HG03108 (cell line): ENCODE data around the gene ZBTB4.
"Not testable (repeated sequence)": the region's sequence is repeated elsewhere in the genome, so short reads cannot be mapped to it uniquely, and the experiment has no call there.

Experiments
- ATAC-seq: cut with Tn5 transposase; IDR thresholded peaks from one replicate; pipeline ENCODE4 v1.9.1; 2021; ENCODE audit warnings: moderate library complexity; ENCODE audit not compliant: unreplicated experiment

The ZBTB4 gene

GRCh38 chr17:7470457-7470973 is 8.9 kb downstream of the ZBTB4 start:
- ATAC-seq, result not testable (repeated sequence)

- not testable (repeated sequence) for ATAC-seq
These were observed 9.6 kb downstream of the ZBTB4 start for GRCh38 chr17:7469843-7470242.

DNA sequence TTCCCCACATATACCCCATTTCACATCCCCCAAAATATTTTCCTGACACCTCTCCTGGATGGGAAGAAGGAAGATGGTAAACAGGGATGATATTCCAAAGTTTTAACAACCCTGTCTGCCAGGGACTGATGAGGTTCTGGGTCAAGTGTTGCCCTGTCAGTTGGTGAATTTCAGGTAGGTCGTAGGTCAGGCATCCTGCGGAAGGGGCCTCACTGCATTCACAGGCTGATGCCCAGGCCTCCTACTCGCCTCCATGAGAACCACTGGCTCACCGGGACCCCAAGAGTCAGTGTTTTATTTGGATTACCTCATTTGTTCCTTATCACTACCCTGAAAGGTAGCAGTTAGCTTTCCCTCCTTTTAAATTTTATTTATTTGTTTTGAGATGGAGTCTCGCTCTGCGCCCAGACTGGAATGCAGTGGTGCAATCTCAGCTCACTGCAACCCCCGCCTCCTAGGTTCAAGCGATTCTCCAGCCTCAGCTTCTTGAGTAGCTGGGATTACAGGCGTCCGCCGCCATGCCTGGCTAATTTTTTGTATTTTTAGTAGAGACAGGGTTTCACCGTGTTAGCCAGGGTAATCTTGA is 10.5 kb downstream of the ZBTB4 start:
- no peak for ATAC-seq

DNA sequence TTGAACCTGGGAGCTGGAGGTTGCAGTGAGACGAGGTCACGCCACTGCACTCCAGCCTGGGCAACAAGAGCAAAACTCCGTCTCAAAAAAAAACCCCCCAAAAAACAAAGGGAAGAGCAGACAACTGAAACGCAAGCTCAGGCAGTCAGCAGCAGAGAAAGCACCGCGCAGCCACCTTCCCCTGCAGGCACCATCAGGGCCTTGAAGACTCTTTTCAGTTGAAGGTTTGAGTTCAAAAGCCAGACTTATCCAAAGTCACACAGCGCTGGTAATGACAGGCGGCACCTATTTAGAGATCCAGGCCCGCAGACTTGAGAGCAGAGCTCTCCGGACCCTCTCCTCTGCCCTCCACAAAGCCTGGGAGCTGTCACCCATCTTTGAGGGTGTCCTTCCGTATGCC is 11.1 kb downstream of the ZBTB4 start:
- ATAC-seq, result no peak

- no peak for ATAC-seq
These were observed 11.9 kb downstream of the ZBTB4 start for GRCh38 chr17:7467498-7467897.

DNA sequence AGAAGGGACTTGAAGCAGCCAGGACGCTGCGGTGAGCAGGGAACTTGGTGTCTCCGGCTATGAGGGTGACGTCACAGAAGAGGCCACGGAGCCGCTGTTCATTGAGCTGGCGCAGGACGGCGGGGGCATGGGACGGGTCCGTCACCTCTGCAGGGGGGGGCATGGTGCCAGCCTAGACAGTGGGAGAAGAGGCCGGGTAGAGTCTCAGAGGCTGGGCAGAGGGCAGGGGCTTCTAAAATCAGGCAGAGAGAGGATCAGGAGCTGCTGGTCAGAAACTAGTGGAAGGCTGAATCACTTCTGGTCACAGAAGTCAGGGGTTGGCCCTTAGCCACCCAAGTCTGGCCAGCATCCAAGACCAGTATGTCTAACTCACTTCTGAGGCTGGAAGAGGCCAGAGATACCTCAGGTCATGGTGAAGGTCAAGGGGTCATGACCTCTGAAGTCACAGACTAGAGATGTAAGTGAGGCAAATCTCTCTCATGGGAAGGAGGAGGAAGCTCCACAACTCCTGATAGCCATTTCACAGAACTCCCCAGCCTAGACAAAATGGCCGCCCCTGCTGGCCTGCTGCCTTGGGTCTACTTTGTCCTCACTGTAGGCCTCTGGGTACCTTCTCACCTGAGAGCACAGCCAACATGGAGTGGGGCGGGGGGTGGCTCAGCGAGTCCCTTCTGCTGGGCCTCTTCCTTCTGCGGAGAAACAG is 12.6 kb downstream of the ZBTB4 start:
- no peak for ATAC-seq

DNA sequence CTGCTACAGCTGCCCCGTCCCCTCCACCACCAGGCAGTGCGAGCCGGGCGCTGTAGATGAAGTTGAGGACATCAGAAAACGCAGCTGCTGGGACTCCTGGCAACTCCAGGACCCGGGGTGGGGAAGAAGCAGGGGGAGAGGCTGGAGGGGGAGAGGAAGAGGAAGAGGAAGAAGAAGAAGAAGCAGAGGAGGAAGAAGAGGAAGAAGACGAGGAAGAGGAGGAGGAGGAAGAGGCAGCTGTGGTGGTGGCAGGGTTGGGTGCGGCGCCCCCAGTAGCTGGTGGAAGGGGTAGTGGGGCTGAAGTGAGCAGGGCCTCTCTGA is 13.2 kb downstream of the ZBTB4 start:
- ATAC-seq, result no peak

DNA sequence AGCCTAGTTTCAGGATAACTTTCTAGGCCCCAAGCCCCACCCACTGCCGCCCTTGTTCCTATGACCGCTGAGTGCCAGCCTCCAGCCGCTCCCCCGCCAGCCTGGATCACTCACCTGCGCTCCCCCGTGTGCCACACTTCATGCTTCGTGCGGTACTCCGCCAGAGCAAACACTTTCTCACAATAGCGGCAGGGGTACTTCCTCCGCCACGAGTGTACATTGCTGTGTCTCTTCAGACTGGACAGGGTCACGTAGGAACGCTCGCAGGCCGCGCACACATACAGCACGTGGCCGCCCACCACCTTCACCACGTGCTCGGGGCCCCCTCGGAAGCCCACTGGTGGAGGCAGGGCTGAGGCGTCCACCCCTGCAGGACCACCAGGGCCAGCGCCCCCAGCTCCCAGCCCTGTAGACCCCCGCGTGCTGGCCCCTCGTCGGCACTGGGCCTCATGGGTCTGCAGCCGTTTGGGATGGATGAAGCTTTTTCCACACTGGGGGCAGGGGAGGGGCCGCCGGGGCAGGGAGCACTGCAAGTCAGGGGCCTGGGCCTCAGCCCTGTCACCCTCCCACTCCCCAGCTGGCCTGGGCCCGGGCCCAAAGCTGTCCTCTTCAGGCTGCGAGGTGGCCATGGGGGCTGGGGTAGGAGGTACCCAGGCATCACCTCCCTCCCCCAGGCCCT is 13.7 kb downstream of the ZBTB4 start:
- ATAC-seq, result no peak

DNA sequence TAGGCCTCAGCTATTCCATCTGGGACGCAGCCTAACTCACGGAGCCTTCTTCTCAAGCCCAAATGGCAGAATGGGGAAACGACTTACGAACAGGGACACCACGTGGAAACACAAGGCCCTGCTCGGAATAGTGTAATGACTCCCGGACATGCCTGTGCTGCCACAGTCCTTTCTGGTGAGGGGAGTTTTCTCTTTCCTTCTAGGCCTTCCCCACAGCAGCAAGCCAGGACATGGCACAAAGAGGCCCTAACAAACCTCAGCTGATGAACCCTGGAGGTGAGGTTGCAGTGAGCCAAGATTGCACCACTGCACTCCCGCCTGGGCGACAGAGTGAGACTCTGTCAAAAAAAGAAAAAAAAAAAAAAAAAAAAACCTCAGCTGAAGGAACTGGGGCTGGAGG is 15.3 kb downstream of the ZBTB4 start:
- no peak for ATAC-seq

DNA sequence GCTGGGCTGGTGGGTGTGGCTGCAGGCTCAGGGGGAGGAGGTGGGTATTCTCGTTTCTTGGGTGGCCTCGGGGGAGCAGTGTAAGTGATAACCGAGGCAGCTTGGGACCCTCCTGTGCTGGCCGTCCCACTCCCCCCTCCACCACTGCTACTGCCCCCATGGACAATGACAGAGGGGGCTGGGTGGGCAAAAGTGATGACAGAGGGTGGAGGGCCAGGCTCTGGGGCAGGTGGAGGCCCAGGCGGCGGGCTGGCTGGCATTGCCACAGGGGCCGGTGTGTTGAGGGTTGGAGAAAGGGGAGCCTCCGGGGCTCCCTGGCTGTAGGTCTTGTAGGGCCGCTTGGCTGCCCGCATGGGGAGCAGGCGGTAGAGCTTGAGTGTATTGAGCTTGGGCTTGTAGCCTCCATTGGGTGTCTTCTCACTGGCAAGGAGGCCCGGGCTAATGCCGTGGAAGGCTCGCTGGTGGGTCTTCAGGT is 16.0 kb downstream of the ZBTB4 start:
- ATAC-seq, result no peak

DNA sequence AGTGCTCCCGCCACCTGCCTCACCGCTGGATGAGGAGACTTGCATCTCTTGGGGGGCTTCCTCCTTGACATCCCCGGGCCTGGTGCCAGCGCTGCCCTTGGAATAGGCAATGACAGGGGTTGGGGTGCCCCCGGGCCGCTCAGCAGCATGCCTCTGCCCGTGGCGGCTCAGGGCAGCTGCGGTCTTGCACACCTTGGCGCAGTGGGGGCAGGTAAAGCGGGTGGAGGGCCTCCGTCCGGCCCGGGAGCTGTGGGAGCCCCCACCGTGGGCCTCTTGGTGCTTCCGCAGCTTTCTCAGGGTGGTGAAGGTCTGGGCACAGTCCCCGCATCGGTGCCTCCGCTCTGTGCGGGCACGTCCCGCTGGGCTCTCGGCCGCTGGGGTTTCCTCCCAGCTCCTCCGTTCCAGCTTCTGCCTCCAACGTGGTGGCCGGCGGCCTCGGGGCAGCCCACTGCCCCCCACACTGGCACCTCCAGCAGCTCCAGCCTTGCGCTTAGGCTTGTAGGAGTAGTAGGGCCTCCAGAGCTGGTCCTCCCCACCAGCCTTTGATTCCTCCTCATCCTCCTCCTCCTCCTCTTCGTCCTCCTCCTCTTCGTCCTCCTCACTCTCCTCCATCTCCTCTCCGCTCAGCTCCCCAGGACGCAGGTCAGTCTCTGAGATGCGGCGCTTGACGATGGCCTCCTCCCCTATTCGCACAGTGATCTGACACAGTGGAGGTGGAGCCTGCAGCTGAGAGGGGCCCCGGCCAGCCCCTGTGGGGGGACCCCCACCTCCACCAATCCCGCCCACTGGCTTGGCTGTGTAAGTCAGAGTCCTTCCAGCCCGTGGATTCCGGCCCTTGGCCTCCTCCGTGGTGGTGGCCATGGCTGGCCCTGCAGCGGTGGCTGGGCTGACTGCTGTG is 16.7 kb downstream of the ZBTB4 start:
- ATAC-seq, result no peak

DNA sequence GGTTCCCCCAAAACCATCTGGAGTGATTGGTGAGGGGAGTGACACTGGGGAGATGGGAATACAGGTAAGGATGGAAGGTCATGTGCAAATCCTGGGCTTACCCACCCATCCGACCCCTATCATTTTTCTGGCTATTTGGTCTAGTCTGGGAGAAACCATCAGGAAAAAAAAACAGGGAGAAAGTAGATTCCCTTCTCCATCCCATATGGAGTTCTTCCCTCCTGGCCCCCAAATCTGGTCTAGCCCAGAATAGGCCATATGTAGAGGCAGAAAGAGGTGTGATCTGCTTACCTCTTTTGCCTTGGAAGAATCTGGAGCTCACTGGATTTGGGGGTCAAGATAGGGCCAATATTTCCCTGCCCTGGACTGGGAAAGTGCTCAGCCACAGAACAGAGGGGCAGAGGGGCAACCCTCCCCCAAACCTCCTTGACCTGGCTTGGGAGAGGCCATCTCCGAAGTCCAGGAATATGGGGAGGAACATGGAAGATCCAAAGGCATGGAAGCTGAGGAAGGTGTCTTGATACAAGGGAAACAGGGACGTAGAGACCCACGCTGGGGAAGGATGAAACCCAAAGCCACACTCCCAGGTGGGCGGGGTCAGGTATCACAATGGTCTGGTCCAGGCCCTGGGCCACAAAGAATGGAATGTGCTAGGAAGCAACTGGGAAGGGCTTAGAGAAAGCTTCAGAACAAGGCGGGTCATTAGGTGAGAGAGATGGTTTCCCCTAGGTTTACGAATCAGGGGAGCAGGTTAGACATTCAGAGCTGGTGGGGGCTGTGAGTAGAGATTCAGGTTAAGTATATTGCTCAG is 18.4 kb downstream of the ZBTB4 start:
- ATAC-seq, result no peak

DNA sequence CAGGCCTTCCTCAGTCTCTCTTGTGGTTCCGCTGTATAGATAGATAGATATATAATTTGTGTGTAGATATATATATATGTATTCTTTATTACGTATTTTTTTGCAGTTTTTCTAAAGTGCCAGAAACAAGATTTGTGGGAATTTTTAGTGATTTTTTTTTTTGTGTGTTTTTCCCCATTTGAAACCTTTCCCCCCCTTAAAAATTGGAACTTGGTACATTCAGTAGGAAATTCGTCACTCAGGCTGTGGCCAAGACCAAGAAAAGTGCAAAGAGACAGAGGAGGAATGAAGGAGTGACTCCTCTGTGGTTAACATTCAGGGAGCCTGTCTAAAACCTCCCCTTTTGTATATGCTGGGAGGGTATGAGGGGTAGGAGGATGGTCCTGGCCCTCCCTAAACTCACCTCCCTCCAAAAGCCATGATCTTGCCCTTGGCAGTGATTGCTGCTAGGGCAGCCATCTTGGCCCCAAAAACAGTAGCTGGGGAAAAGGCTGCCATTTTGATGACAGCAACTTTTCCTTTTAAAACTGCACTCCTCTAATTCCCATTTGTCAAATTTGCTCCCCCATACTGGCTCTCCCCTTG is 19.4 kb downstream of the ZBTB4 start:
- no peak for ATAC-seq

GRCh38 chr17:7448461-7448860 is 31.0 kb downstream of the ZBTB4 start:
- no peak for ATAC-seq

DNA sequence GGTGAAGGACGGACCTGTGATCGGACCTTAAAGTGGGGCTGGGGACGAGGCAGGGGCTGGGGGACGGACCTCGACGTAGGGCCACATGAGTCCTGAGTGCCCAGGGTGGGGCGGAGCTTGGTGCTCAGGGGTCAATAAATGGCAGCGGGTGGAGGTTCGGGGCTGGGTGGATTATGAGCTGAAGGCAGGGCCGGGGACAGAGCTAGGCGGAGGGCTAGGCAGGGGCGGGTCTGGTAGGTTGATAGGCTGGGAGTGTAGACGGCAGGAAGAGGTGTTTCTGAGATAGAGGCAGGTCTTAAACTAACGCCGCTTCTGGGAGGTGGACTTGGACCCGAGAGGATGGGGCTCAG is 33.8 kb downstream of the ZBTB4 start:
- peak; percentile 23 for ATAC-seq

DNA sequence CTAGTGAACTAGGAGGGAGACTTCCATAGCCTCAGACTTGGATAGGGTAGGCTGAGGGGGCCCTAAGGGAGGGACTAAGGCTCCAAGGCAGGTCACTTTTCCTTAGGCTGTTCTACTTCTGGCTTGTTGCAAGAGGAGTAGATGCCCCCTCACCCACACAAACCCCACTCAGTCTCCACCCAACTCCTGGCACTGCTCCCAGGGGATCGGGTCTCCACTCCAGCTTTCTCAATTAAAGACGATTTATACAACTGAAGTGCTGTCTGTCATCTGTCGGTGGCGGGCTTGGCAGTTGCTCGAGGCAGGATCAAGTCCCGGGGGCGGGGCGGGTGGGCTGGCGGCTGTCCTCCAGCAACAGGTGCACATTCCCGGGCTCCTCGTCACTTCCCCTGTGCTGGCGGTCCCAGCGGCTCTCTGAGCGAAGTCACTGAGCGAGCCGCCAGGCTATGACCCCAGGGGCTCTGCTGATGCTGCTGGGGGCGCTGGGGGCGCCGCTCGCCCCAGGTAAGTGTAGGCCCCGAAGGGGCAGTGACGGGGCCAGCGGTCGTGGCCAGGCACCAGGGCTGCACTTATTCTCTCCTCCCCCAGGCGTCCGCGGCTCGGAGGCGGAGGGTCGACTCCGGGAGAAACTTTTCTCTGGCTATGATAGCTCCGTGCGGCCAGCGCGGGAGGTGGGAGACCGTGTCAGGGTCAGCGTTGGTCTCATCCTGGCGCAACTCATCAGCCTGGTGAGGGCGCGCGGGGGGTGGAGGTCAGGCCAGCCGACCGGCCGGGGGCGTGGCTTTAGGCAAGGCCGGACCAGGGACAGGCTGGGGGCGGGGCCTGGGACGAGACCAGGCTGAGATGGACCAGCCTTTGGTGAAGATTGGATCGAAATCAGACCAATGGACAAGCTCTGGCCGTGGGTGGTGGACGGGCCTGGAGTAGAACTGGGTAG is 34.5 kb downstream of the ZBTB4 start, which contains the start of gene CHRNB1:
TSS of gene CHRNB1 (plus strand) at position 380 of the 937 bp plus-strand sequence. CDS start at position 447, 67 bp downstream.
- ATAC-seq, result peak; percentile 48

DNA sequence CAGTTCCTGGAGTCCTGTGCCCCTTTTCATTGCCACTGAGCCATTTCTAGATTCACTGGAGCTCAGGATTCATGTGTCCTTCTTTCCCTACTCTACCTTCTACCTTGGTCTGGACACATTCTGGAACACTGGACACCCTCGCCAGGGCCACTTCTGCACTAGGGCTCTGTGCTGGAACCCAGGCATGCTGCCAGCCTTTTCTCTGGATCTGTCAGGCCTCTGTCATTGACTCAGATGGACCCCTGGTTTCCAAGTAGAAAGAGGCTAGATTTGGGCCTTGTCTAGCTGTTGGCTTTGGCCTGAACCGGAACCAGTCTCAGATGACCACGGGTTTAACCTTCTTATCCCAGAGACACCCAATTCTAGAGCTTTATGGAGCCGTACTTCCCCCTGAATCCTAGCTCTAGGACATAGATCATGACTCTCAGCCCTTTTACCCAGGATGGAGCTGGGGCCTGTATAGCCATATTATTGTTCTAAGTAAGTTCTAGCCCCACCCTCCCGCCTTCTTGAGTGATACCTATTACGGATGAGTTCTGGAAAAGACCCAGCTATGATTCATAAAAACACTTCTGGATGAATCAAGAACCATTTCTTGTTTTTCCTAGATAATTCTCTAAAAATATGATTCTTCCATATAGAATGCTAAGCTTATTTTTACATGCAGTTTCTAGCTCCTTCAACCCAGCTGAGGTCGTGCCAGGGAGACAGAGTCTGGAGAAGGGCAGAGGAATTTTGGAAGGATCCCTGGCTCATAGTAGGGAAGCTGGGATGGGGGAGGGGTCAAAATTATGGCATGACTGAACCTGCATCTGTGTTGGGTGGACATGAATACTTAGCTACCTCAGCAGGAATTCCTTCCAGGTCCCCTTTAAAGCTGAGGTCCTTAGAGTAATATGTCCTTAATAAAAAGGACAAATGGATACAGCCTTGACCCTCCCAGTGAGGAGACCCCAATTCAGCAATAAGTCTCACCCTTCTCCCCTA is 35.6 kb downstream of the ZBTB4 start:
- no peak for ATAC-seq

DNA sequence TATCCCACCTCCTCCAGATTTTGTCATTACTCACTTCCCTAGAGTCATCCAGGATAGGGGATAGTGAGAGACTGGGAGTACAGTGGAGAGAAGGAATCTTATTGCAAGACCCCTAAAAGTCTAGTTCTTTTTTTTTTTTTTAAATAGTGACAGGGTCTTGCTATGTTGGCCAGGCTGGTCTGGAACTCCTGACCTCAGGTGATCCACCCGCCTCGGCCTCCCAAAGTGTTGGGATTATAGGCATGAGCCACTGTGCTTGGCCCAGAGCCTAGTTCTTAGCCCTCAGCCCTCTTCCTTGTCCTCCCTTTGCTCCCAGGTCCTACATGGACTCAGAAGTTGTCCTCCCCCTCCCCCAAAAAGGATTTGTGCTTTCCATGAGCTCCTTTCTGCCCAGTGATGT is 37.3 kb downstream of the ZBTB4 start:
- ATAC-seq, result no peak
